Measurements from ENCODE around the gene INTS7.

DNA sequence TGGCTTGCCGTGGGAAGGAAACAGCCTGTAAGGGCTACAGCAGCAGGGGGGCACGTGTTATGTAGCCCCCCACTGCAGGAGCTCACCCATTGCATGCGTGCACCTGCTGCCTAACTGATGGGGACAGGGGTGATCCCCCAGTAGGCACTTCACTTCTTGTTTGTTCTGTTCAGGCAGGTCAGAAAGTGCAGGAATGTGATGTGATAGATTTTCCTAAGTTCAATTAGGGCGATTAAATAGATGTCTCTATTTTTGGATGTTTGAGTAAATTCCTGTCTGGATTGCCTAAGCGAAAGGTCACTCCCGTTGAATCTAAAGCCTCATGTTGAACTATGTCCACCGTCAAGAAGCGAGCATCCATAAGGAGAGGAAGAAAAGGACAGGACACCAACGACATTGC, 126.0 kb downstream of the INTS7 start:
- TF ChIP-seq, protein P1, sequence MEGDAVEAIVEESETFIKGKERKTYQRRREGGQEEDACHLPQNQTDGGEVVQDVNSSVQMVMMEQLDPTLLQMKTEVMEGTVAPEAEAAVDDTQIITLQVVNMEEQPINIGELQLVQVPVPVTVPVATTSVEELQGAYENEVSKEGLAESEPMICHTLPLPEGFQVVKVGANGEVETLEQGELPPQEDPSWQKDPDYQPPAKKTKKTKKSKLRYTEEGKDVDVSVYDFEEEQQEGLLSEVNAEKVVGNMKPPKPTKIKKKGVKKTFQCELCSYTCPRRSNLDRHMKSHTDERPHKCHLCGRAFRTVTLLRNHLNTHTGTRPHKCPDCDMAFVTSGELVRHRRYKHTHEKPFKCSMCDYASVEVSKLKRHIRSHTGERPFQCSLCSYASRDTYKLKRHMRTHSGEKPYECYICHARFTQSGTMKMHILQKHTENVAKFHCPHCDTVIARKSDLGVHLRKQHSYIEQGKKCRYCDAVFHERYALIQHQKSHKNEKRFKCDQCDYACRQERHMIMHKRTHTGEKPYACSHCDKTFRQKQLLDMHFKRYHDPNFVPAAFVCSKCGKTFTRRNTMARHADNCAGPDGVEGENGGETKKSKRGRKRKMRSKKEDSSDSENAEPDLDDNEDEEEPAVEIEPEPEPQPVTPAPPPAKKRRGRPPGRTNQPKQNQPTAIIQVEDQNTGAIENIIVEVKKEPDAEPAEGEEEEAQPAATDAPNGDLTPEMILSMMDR (IDR thresholded peaks at IDR 0.05; ENCODE audit: low read depth, low read length): no peak
- no peak for TF ChIP-seq EZH2phosphoT487 (IDR thresholded peaks at IDR 0.05; ENCODE audit: low read depth)

Data from OCI-LY3 (cell line).